Ovary (tissue), 3 donors: ENCODE data around the gene RGS13.

ENCODE experiments used
- EP300 ChIP-seq: sonication (generic); formaldehyde crosslinking; IDR thresholded peaks from one replicate; pipeline ENCODE4 v1.6.1; 2017; ENCODE audit warnings: antibody characterized with exemption
- POLR2A ChIP-seq: fragments of 450-650 bp; IDR thresholded peaks from one replicate; pipeline ENCODE4 v1.6.1; 2017; ENCODE audit warnings: antibody characterized with exemption, mild to moderate bottlenecking, moderate library complexity
- TF ChIP-seq, protein P1 (sequence below), 3 donors: fragments of 450-650 bp in 2 of 3; fragments of 200-600 bp in 1 of 3; IDR thresholded peaks; one replicate each; pipeline versions ENCODE4 v1.5.1 to v1.8.0; 2016 to 2022; ENCODE audit warnings: antibody characterized with exemption in 3 of 3, mild to moderate bottlenecking in 1 of 3
- donor health status: DM: no; HTN: no; CAD: no.

DNA sequence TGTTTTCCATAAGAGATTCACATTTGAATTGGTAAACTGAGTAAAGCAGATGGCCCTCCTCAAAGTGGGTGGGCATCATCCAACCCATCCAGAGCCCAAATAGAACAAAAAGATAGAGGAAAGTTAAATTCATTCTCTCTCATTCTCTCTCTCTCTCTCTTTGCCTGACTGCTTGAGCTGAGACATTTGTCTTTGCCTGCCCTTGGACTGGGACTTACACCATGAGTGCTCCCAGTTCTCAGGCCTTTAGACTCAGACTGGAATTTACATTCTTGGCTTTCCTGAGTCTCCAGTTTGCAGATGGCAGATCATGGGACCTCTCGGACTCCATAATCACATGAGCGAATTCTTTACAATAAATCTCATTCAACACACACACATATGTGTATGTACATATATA lies 69.6 kb downstream of the RGS13 start:
- TF ChIP-seq, protein P1, sequence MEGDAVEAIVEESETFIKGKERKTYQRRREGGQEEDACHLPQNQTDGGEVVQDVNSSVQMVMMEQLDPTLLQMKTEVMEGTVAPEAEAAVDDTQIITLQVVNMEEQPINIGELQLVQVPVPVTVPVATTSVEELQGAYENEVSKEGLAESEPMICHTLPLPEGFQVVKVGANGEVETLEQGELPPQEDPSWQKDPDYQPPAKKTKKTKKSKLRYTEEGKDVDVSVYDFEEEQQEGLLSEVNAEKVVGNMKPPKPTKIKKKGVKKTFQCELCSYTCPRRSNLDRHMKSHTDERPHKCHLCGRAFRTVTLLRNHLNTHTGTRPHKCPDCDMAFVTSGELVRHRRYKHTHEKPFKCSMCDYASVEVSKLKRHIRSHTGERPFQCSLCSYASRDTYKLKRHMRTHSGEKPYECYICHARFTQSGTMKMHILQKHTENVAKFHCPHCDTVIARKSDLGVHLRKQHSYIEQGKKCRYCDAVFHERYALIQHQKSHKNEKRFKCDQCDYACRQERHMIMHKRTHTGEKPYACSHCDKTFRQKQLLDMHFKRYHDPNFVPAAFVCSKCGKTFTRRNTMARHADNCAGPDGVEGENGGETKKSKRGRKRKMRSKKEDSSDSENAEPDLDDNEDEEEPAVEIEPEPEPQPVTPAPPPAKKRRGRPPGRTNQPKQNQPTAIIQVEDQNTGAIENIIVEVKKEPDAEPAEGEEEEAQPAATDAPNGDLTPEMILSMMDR (IDR thresholded peaks at IDR 0.05), result no peak
- TF ChIP-seq POLR2A (no peak), EP300 (no peak)
